IPS-15b (cell line): ENCODE data around the gene SOCS6.

ENCODE experiments used
- H3K27me3 ChIP-seq: one replicate; pipeline ENCODE4 v1.6.1; 2013; ENCODE audit warnings: low read length; ENCODE audit not compliant: control insufficient read depth, insufficient read depth
- H3K36me3 ChIP-seq: one replicate; pipeline ENCODE4 v1.6.1; 2013; ENCODE audit warnings: low read length; ENCODE audit not compliant: control insufficient read depth, insufficient read depth
- H3K4me1 ChIP-seq: one replicate; pipeline ENCODE4 v1.6.1; 2013; ENCODE audit warnings: mild to moderate bottlenecking, low read length; ENCODE audit not compliant: control insufficient read depth, insufficient read depth
- H3K4me3 ChIP-seq: one replicate; pipeline ENCODE4 v1.5.1; 2013; ENCODE audit warnings: low read depth, low read length
- H3K9ac ChIP-seq: one replicate; pipeline ENCODE4 v1.6.1; 2013; ENCODE audit warnings: low read depth, mild to moderate bottlenecking, low read length
- H3K9me3 ChIP-seq: one replicate; pipeline ENCODE4 v1.6.1; 2013; ENCODE audit warnings: mild to moderate bottlenecking, low read length; ENCODE audit not compliant: control insufficient read depth, insufficient read depth

Gene SOCS6

GRCh38 chr18:70368903-70369302 lies 80.1 kb downstream of the SOCS6 start:
- H3K9me3 ChIP-seq, result no peaks in the 10 kb centered on the region
- peaks cover 6% of the 10 kb centered on the region for H3K4me1 ChIP-seq
- H3K27me3 ChIP-seq, result no peaks in the 10 kb centered on the region
- no peak overlapping the region for H3K4me3 ChIP-seq
- H3K36me3 ChIP-seq, result no peaks in the 10 kb centered on the region
- H3K9ac ChIP-seq, result no peak overlapping the region

GRCh38 chr18:70370762-70371733 lies 82.2 kb downstream of the SOCS6 start:
- Histone ChIP-seq H3K36me3 (no peaks in the 10 kb centered on the region), H3K4me3 (no peak overlapping the region), H3K4me1 (peaks cover under 1% of the 10 kb centered on the region), H3K9ac (no peak overlapping the region), H3K27me3 (no peaks in the 10 kb centered on the region), H3K9me3 (no peaks in the 10 kb centered on the region)

- no peaks in the 10 kb centered on the region for H3K36me3 ChIP-seq
- no peak overlapping the region for H3K9ac ChIP-seq
- H3K27me3 ChIP-seq, result no peaks in the 10 kb centered on the region
- H3K4me3 ChIP-seq, result no peak overlapping the region
- no peaks in the 10 kb centered on the region for H3K9me3 ChIP-seq
- no peaks in the 10 kb centered on the region for H3K4me1 ChIP-seq
These were observed 83.1 kb downstream of the SOCS6 start for GRCh38 chr18:70371908-70372307.

GRCh38 chr18:70372450-70373041 lies 83.7 kb downstream of the SOCS6 start:
- H3K9me3 ChIP-seq, result no peaks in the 10 kb centered on the region
- H3K9ac ChIP-seq, result no peak overlapping the region
- H3K36me3 ChIP-seq, result no peaks in the 10 kb centered on the region
- H3K4me1 ChIP-seq, result no peaks in the 10 kb centered on the region
- no peak overlapping the region for H3K4me3 ChIP-seq
- no peaks in the 10 kb centered on the region for H3K27me3 ChIP-seq

GRCh38 chr18:70373042-70373519 lies 84.2 kb downstream of the SOCS6 start:
- no peaks in the 10 kb centered on the region for H3K4me1 ChIP-seq
- H3K27me3 ChIP-seq, result no peaks in the 10 kb centered on the region
- no peaks in the 10 kb centered on the region for H3K9me3 ChIP-seq
- H3K36me3 ChIP-seq, result no peaks in the 10 kb centered on the region
- H3K4me3 ChIP-seq, result no peak overlapping the region
- H3K9ac ChIP-seq, result no peak overlapping the region

GRCh38 chr18:70374154-70374553 lies 85.3 kb downstream of the SOCS6 start:
- H3K27me3 ChIP-seq, result no peaks in the 10 kb centered on the region
- no peaks in the 10 kb centered on the region for H3K36me3 ChIP-seq
- H3K4me3 ChIP-seq, result no peak overlapping the region
- no peaks in the 10 kb centered on the region for H3K9me3 ChIP-seq
- no peaks in the 10 kb centered on the region for H3K4me1 ChIP-seq
- H3K9ac ChIP-seq, result no peak overlapping the region

- Histone ChIP-seq H3K9me3 (no peaks in the 10 kb centered on the region), H3K36me3 (no peaks in the 10 kb centered on the region), H3K27me3 (no peaks in the 10 kb centered on the region), H3K4me1 (no peaks in the 10 kb centered on the region), H3K9ac (no peak overlapping the region), H3K4me3 (no peak overlapping the region)
These were observed 87.5 kb downstream of the SOCS6 start for GRCh38 chr18:70376137-70376913.

GRCh38 chr18:70376914-70377258 lies 88.0 kb downstream of the SOCS6 start:
- no peak overlapping the region for H3K4me3 ChIP-seq
- H3K4me1 ChIP-seq, result no peaks in the 10 kb centered on the region
- H3K9ac ChIP-seq, result no peak overlapping the region
- no peaks in the 10 kb centered on the region for H3K27me3 ChIP-seq
- H3K9me3 ChIP-seq, result no peaks in the 10 kb centered on the region
- H3K36me3 ChIP-seq, result no peaks in the 10 kb centered on the region

GRCh38 chr18:70377317-70377799 lies 88.5 kb downstream of the SOCS6 start:
- H3K4me3 ChIP-seq, result no peak overlapping the region
- H3K9ac ChIP-seq, result no peak overlapping the region
- no peaks in the 10 kb centered on the region for H3K4me1 ChIP-seq
- H3K9me3 ChIP-seq, result no peaks in the 10 kb centered on the region
- H3K36me3 ChIP-seq, result no peaks in the 10 kb centered on the region
- H3K27me3 ChIP-seq, result no peaks in the 10 kb centered on the region

GRCh38 chr18:70377857-70378701 lies 89.2 kb downstream of the SOCS6 start:
- H3K27me3 ChIP-seq, result no peaks in the 10 kb centered on the region
- no peak overlapping the region for H3K4me3 ChIP-seq
- H3K9me3 ChIP-seq, result no peaks in the 10 kb centered on the region
- H3K9ac ChIP-seq, result no peak overlapping the region
- H3K36me3 ChIP-seq, result no peaks in the 10 kb centered on the region
- no peaks in the 10 kb centered on the region for H3K4me1 ChIP-seq
